Dermis microvascular lymphatic vessel endothelial cell (primary cell): ENCODE results near the gene PLAC8. TPM values are rescaled to one million over a fixed set of nuclear protein-coding genes. Genes with fewer than 3 reads are reported as not detected.
"Not testable (repeated sequence)": the region's sequence is repeated elsewhere in the genome, so short reads cannot be mapped to it uniquely, and the experiment has no call there.

Source experiments
- DNase-seq, 2 donors: peaks; one replicate each; pipeline versions ENCODE4 v3.0.0 to v3.0.0-alpha.2; 2010; ENCODE audit warnings: low read depth in 2 of 2
- total RNA-seq: library from RNA; depleted of rRNA; stranded (reverse); fragments of >200 nt; gene quantifications from 2 replicates; pipeline ENCODE4 v1.2.1, GENCODE V29; 2014

The PLAC8 gene
- total RNA-seq, 1 donor from 2014 or later: 0.39 TPM

DNA sequence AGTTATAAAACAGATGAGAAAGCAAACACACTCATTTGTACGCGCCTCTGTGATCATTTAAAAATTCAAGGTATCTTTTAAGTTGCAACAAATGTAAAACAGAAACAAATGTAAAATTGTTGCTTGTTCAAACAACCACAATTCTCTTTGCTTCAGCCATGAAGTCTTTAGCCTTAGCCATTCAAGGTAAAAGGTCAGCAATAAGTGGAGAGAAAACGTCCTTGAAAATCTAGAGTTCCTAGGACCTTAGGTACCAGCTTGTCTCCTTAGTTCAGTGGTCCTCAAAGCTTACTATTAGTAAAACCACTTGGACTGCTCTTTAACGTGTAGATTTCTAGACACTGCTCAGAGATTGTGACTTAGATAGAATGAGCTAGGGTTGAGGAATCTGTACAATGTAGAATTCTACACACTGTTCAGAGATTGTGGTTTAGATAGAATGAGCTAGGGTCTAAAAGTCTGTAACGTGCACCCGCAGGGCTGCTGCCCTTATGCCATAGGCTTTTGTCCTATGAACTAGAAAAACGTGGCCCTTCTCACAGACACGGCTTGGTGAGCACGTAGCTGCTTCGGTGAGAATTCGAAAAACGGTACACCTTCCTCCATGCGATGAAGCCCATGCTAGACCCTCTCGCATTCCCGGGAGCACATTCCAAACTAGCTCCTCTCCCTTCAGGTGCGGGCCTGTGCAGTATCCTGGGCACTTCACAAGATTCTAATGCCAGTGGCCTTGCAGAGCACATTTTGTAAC, 1.7 kb downstream of the PLAC8 start:
- no peak for DNase-seq

GRCh38 chr4:83112231-83112630, 2.3 kb downstream of the PLAC8 start:
- no peak for DNase-seq

DNA sequence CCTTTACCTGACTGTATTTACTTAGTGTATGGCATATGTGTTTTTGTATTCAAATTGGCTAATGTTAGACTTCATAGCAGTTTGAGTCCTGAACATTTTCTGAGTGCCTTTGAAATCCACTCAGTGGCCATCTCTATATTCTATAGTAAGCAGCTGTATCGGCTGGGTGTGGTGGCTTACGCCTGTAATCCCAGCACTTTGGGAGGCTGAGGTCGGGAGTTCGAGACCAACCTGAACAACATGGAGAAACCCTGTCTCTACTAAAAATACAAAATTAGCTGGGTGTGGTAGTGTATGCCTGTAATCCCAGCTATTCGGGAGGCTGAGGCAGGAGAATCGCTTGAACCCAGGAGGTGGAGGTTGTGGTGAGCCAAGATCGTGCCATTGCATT, 2.8 kb downstream of the PLAC8 start:
- not testable (repeated sequence) for DNase-seq

DNA sequence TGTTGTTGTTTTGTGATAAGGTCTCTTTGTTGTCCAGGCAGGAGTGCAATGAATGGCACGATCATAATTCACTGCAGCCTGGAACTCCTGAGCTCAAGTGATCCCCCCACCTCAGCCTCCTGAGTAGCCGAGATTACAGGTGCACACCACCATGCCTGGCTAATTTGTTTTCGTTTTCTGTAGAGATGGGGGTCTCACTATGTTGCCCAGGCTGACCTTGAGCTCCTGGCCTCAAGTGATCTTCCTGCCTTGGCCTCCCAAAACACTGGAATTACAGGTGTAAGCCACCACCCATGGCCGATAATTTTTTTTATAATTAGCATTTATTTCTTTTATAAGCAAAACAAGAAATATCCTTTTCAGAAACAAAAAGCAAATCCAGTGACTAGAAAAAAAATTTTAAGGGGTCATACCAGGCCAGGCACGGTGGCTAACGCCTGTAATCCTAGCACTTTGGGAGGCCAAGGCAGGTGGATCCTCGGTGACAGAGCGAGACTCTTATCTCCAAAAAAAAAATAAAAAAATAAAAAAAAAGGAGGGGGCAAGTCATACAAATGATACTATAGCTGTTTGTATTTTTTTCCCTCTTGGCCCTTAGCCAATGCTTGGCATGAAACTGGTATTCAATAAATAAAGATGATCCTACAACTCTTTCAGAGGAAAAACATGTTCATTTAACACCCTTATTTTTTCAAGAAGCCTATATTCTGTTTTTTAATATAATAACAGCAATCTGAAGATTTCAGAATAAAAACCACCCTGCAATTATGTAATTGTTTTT, 3.4 kb downstream of the PLAC8 start:
- DNase-seq: no peak

GRCh38 chr4:83110223-83110945, 4.1 kb downstream of the PLAC8 start:
- peak; percentile 40 to 84 for DNase-seq

DNA sequence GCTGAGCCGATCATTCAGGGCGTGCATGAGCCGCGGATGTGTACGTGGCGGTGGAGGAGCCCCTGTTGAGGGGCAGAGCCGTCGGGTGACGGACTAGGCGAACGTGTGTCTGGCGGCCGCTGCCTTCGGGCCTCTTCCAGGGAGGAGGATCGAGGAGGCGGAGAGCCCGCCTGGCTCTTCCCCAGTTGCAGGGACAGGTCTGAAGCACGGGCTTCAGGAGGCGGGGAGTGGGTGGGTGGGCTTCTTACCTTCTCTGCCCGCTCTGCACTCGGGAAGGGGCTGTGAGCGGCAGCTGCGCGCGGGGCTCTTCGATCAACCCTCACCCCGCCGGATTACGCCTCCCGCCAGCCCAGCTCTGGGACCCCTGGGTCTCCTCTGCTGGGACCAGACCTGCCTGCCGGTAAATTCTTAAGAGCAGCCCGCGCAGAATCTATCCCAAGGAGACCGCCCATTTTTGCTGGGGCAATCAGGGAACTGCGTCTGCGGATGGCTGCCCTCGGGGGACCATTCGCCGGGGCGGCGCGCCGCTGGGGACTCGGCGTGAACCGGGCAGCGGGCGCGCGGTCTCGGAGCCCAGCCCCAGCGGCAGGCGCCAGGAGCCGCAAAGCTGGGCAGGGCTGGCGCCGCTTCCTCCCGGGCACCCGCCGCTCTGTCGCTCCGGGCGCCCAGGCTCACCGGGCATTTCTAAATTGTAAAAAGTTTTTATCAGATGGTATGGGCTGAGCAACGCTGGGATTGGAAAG, 4.9 kb downstream of the PLAC8 start:
- peak in 1 of 2 donors; percentile 57 for DNase-seq

DNA sequence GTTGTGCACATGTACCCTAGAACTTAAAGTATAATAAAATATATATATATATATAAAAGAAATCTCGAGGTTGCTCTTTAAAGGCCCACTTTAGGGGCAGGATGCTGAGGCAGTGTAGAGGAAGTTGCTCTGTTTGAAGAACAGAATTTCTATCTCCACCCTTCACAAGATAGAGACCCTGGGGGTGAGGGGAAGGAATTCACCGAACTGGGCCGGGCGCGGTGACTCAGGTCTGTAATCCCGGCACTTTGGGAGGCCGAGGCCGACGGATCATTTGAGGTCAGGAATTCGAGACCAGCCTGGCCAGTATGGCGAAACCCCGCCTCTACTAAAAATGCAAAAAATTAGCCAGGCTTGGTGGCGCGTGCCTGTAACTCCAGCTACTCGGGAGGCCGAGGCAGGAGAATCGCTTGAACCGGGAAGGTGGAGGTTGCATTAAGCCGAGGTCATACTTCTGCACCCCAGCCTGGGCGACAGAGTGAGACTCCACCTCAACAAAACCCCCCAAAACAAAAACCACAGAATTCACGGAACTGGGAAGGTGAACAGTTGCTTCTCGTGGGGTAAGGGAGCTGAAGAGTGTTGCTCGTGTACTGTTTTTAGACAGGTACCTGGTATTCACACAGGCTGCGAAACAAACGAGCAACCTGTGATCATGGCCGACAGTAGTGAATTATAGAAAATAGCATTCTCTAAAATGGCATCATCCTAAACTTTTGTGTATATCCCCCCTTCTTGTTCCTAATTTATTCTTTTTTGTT, 6.2 kb downstream of the PLAC8 start:
- no peak for DNase-seq

GRCh38 chr4:83107631-83108030, 6.9 kb downstream of the PLAC8 start:
- no peak for DNase-seq

DNA sequence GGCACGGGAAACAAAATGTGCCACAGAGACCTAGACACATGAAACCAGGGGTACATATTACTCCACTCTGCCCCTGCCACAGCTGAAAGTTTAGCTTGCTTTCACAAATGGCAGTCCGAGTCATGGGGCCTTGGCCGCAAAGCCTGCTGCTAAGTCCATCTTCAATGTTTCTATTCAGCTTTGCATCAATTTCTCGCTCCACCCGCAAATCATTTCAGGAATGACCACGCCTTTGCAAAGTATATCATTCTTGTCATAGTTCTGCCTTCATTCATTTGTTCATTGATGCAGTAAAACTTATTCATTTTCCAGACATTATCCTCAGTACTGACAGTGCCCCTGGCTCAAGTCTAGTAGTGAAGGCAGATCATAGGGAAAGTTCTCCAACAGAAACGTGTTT, 9.5 kb downstream of the PLAC8 start:
- DNase-seq: no peak

DNA sequence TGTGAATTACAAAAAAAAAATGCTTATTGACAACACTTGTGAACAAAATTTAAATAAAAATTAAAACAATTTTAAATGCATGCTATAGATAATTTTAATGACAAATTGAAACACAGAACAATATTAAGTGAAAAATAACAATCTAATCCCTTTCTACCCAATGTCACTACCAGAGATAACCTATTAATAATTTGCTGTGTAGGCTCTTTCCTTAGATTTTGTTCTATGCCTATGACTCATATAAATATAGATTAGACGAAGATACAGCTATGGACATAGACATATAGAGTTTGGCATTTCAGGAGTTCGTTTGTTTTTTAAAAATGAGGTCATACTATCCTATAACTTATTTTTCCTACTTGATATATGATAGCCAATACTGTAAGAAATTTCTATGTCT, 18.1 kb downstream of the PLAC8 start:
- DNase-seq: no peak

- DNase-seq: no peak
Measured at GRCh38 chr4:83093060-83093640, 21.4 kb downstream of the PLAC8 start.

DNA sequence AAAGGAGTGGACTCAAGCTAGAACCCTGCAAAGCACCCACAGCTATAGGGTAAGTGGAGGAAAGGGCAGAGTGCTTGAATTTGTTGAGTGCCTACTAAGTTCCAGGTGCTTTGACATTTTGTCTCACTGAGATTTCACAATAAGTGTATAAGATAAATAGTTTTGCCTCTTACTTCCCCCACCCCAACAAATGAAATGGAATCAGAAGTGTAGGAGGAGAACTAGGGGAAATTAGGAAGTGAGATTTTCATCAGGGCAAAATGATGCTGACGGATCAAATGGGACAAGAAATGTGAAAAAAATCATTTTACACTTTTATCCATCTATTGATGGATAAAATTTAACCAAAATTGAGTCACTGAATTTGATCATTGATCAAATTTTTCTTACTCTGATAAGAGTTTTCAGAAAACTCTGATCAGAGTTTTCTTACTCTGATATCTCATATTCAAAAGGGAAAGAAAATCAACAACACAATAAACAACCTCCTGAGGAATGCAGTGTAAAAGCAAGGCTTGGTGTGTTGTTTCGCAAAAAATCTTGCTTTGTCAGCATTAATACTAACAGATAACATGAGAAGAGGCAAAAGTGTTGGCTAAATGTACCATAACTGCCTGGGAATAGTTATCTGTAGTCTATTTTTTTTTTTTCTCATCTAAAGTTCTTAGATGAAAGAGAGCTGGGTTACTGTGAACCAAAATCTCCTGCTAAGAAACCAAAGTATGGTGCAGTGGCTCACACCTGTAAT, 24.9 kb downstream of the PLAC8 start:
- no peak for DNase-seq

DNA sequence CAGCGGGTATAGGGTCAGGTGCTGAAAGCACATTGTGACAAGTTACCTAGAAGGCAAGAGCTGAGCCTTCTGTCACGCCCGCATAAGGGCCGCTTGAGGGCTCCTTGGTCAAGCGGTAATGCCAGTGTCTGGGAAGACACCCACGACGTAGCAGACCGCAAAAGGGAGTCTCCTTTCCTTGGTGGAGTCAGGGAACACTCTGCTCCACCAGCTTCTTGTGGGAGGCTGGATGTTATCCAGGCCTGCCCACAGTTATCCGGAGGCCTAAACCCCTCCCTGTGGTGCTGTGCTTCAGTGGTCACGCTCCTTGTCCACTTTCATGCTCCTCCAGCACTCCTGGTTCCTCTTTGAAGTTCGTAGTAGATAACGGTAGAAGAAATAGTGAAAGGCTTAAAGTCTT, 29.6 kb downstream of the PLAC8 start:
- not testable (repeated sequence) for DNase-seq

DNA sequence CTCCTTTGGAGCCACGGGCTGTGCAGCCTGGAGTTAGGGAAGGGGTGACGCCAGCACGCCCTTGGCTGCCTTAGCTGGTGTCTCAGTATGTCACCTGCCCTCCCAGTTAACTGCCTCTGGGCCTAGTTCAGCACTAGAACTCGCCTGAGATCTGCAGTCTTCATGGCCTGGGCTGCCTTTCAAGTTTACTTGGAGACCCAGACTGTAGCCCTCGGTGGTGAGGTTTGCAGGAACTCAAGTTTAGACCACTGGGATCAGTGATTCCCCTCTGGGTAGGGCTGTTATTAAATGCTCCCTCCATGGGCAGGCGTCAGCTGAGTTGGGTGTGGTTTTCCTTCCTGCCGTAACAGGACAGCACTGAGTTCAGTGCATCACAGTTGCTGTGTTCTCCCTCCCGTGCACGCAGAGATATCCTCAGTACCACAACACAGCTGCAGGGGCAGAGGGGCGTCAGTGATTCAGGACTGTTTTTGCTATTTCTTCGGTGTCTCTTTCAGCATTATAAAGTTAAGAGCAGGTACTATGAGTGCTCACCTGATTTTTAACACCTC, 30.5 kb downstream of the PLAC8 start:
- peak; percentile 57 to 69 for DNase-seq

DNA sequence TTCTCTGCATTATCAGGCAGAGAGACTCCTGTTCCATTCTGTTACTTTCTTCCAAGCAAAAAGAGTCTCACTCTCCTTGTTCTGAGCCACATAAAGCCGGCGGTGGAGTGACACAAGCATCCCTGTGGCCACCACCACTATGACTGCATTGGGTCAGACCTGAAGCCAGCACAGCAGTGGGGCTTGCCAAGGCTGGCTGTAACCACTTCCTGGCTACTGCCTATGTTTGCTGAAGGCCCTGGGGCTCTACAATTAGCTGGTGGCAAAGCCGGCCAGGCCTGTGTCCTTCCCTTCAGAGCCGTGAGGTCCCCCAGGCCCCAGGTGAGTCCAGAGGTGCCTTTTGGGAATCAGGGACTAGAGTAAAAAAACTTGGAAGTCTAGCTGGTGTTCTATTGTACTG, 31.8 kb downstream of the PLAC8 start:
- peak; percentile 56 to 62 for DNase-seq

- DNase-seq: no peak
Measured at GRCh38 chr4:83080561-83080960, 34.0 kb downstream of the PLAC8 start.

DNA sequence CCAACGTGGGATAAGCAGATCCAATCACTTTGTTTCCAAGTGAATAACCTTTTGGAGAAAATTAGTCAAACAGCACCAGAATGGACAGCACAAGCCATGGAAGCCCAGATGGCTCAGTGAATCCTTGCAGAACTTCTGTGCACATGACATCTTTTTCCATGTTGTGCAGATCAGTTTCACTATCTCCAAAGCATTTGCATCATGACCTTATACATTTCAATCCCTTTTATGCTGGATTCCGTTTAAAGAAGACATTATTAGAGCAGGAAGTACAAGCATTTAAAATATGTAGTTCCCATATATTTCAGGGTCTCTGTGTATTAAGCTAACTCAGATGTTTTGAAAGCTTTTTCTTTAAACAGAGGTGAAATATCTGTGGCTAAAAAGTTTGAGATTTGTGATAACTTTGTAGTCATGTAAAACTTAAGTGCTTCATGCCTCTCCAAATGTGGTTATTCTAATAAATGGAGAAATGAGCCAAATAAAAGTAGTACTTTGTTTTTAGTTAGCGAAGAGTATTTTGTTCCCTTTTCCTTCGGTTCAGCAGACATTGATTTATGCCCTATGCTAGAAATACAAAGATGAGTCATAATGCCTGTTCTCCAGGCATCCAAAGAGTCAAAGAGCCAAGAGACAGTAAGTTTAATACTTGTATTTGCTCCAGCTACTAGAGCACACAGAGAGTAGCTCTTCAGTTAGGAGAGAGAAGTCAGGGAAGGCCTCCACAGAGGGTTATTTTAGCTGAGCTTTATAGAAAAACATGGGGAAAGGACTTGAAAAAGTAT, 39.0 kb downstream of the PLAC8 start:
- DNase-seq: peak; percentile 48 to 79

GRCh38 chr4:83074783-83075182, 39.7 kb downstream of the PLAC8 start:
- DNase-seq: not testable (repeated sequence)
